B cell (primary cell): Measurements from ENCODE around the gene OLFML1. TPM values are rescaled to one million over a fixed set of nuclear protein-coding genes. Genes with fewer than 3 reads are reported as not detected.

ENCODE experiments used
- ATAC-seq: fragments of 200-7000 bp; cut with Tn5 transposase; one replicate; pipeline ENCODE4 v1.10.0; 2021; ENCODE audit warnings: low read depth, mild to moderate bottlenecking, moderate number of reproducible peaks, moderate library complexity
- CTCF ChIA-PET: fragments of 350-600 bp; sonication (Branson Sonifier 250); formaldehyde crosslinking; loops from one replicate; lab custom pipeline; 2021; ENCODE audit warnings: antibody characterized with exemption, inconsistent platforms; lab: Charles Lee
- POLR2A ChIA-PET: fragments of 350-600 bp; sonication (Branson Sonifier 250); formaldehyde crosslinking; loops from one replicate; lab custom pipeline; 2021; ENCODE audit warnings: antibody characterized with exemption; lab: Charles Lee
- DNase-seq: peaks from one replicate; pipeline ENCODE4 v3.0.0; 2013
- H2AFZ ChIP-seq: 2 replicates; pipeline ENCODE4 v1.6.1; 2012; ENCODE audit warnings: mild to moderate bottlenecking, low read depth, low read length; ENCODE audit not compliant: insufficient read depth, poor library complexity, severe bottlenecking
- H3K27ac ChIP-seq, 2 donors: 1 replicate in 1 of 2; 2 replicates in 1 of 2; pipeline ENCODE4 v1.5.1; 2012 to 2013; ENCODE audit warnings: low read length in 2 of 2, mild to moderate bottlenecking in 2 of 2, moderate library complexity in 1 of 2
- H3K27me3 ChIP-seq, 4 experiments: fragments of 200-600 bp in 1 of 4; sonication (generic) in 1 of 4; replicated peaks in 1 of 4; 1 replicate in 2 of 4; 2 replicates in 2 of 4; pipeline versions ENCODE4 v1.6.1 to v1.7.0; 2013 to 2016; ENCODE audit warnings: low read length in 3 of 4, mild to moderate bottlenecking in 2 of 4, mixed read lengths in 1 of 4, moderate library complexity in 1 of 4; ENCODE audit not compliant: insufficient read depth in 4 of 4, control insufficient read depth in 3 of 4; ENCODE audit errors: control extremely low read depth in 1 of 4
- H3K36me3 ChIP-seq, 2 experiments: replicated peaks in 1 of 2; 1 replicate in 1 of 2; 2 replicates in 1 of 2; pipeline versions ENCODE4 v1.6.1 to v1.7.1; 2013; ENCODE audit warnings: low read length in 1 of 2; ENCODE audit not compliant: insufficient read depth in 2 of 2, control insufficient read depth in 1 of 2; ENCODE audit errors: control extremely low read depth in 1 of 2, extremely low read depth in 1 of 2
- H3K4me1 ChIP-seq, 2 donors: fragments of 200-600 bp in 1 of 2; sonication (generic) in 1 of 2; 1 replicate in 1 of 2; 2 replicates in 1 of 2; pipeline versions ENCODE4 v1.5.1 to v1.6.1; 2013 to 2017; ENCODE audit warnings: low read length in 2 of 2; ENCODE audit not compliant: control insufficient read depth in 2 of 2, insufficient read depth in 2 of 2
- H3K4me2 ChIP-seq: replicated peaks from 2 replicates; pipeline ENCODE3; 2012; ENCODE audit warnings: mild to moderate bottlenecking, low read depth, low read length; ENCODE audit not compliant: poor library complexity, severe bottlenecking
- H3K4me3 ChIP-seq, 5 experiments: fragments of 200-600 bp in 1 of 5; sonication (generic) in 1 of 5; 1 replicate in 3 of 5; 2 replicates in 2 of 5; pipeline versions ENCODE4 v1.5.1 to v1.7.0; 2011 to 2016; ENCODE audit warnings: low read length in 4 of 5, mild to moderate bottlenecking in 4 of 5, low read depth in 2 of 5, control low read depth in 1 of 5, moderate library complexity in 1 of 5; ENCODE audit not compliant: insufficient read depth in 1 of 5; ENCODE audit errors: control extremely low read depth in 1 of 5, extremely low read depth in 1 of 5
- H3K79me2 ChIP-seq: fragments of 200-600 bp; sonication (generic); one replicate; pipeline ENCODE4 v1.6.0; 2016; ENCODE audit warnings: low read length; ENCODE audit not compliant: control insufficient read depth, insufficient read depth
- H3K9ac ChIP-seq: fragments of 200-600 bp; sonication (generic); 2 replicates; pipeline ENCODE4 v1.6.1; 2017; ENCODE audit warnings: mild to moderate bottlenecking, low read length, moderate library complexity
- H3K9me3 ChIP-seq, 3 donors: one replicate each; pipeline versions ENCODE4 v1.6.1 to v1.7.1; 2013; ENCODE audit warnings: low read length in 2 of 3; ENCODE audit not compliant: control insufficient read depth in 2 of 3, insufficient read depth in 1 of 3; ENCODE audit errors: control extremely low read depth in 1 of 3
- H4K20me1 ChIP-seq: 2 replicates; pipeline ENCODE4 v1.6.0; 2012; ENCODE audit warnings: mild to moderate bottlenecking, low read length; ENCODE audit not compliant: insufficient read depth, control insufficient read depth, poor library complexity, severe bottlenecking
- H3K27ac Mint-ChIP-seq: one replicate; pipeline ENCODE4 v1.8.0; 2021; ENCODE audit warnings: mixed read lengths
- H3K27me3 Mint-ChIP-seq: one replicate; pipeline ENCODE4 v1.8.0; 2021; ENCODE audit warnings: mixed read lengths
- H3K4me1 Mint-ChIP-seq: one replicate; pipeline ENCODE4 v1.8.0; 2021; ENCODE audit warnings: mixed read lengths
- H3K4me3 Mint-ChIP-seq: one replicate; pipeline ENCODE4 v1.8.0; 2021; ENCODE audit warnings: mixed read lengths
- H3K9me3 Mint-ChIP-seq: one replicate; pipeline ENCODE4 v1.8.0; 2022; ENCODE audit warnings: mixed read lengths; ENCODE audit not compliant: insufficient read depth
- CTCF ChIP-seq: fragments of 200-600 bp; IDR thresholded peaks from one replicate; pipeline ENCODE4 v1.8.0; 2022; ENCODE audit warnings: antibody characterized with exemption, mild to moderate bottlenecking
- EZH2 ChIP-seq: IDR thresholded peaks from 2 replicates; pipeline ENCODE4 v1.6.1; 2012; ENCODE audit warnings: borderline replicate concordance, low read depth, mild to moderate bottlenecking, moderate library complexity, low read length; ENCODE audit not compliant: insufficient read depth, poor library complexity, severe bottlenecking
- WGBS: methylation state at CpG from one replicate; pipeline ENCODE4 v1.1.5; 2013; ENCODE audit warnings: missing lambda C conversion rate; ENCODE audit not compliant: insufficient coverage; 5-methylcytosine and 5-hydroxymethylcytosine counted together
- intact Hi-C: fragments of 100-400 bp; cut with micrococcal nuclease; formaldehyde crosslinking; loops from one replicate; pipeline ENCODE4 v1.10.0; 2022
- polyA plus RNA-seq: library from polyadenylated mRNA; depleted of rRNA; stranded (reverse); fragments of >200 nt; gene quantifications from 2 replicates; pipeline ENCODE4 v1.2.3, GENCODE V29; 2012
- total RNA-seq, 2 donors: library from RNA; stranded (reverse); fragments of 120-200 nt in 1 of 2; gene quantifications; 1 replicate in 1 of 2; 2 replicates in 1 of 2; pipeline versions ENCODE4 v1.2.3 to v1.2.4, GENCODE V29; 2013 to 2022

OLFML1 gene
- total and polyA plus RNA-seq, 2 donors (not counting 1 experiment from before 2014, with no cell fraction given) = not detected

- H3K4me3 ChIP-seq = no peak overlapping the region
- TF ChIP-seq CTCF (no peak), EZH2 (no peak)
- WGBS = 20% methylated on average over 4 of the region's 4 CpGs
- peak; percentile 83 for ATAC-seq
- DNase-seq = peak; percentile 82
- peaks cover 66% of the 10 kb centered on the region for H3K4me1 Mint-ChIP-seq
- H3K9me3 ChIP-seq = no peaks in the 10 kb centered on the region
- H3K27me3 ChIP-seq = no peaks in the 10 kb centered on the region
- H2AFZ ChIP-seq = no peak overlapping the region
- peak overlapping the region; percentile 5 for H3K9ac ChIP-seq
- H3K79me2 ChIP-seq = peaks cover 9% of the 10 kb centered on the region
- POLR2A ChIA-PET = interaction anchor here (1.0 to 1.6 kb wide), 3 partner anchors 16 to 24 kb away, joined by 3 to 13 read pairs (median 7); partner anchors contain the start of gene PPFIBP2
- H3K9me3 Mint-ChIP-seq = no peaks in the 10 kb centered on the region
- CTCF ChIA-PET = interaction anchor here (0.6 to 3.9 kb wide), 9 partner anchors 10 to 749 kb away, joined by 3 to 33 read pairs (median 4); partner anchors contain the start of genes OLFML1 and PPFIBP2
- H4K20me1 ChIP-seq = no peaks in the 10 kb centered on the region
- H3K27ac ChIP-seq = peak overlapping the region; percentile 79 to 90
- peak overlapping the region; percentile 55 for H3K4me2 ChIP-seq
- intact Hi-C loops = loop anchor here (1.0 to 5.0 kb wide), 5 partner anchors 16 to 1259 kb away; partner anchors contain the start of gene CNGA4
- peak overlapping the region; percentile 94 for H3K27ac Mint-ChIP-seq
- peaks cover 67 to 73% of the 10 kb centered on the region in 2 donors for H3K4me1 ChIP-seq
- H3K27me3 Mint-ChIP-seq = no peaks in the 10 kb centered on the region
- H3K4me3 Mint-ChIP-seq = peak overlapping the region; percentile 76
- no peaks in the 10 kb centered on the region for H3K36me3 ChIP-seq
Observed at GRCh38 chr11:7495882-7496551, 10.7 kb downstream of the OLFML1 start.

GRCh38 chr11:7498193-7498592 lies 12.9 kb downstream of the OLFML1 start:
- Histone ChIP-seq H3K27ac (peak overlapping the region; percentile 50 to 90), H3K27me3 (no peaks in the 10 kb centered on the region), H3K4me2 (peak overlapping the region; percentile 38), H3K4me3 (peak overlapping the region in 1 of 5 experiments; percentile 15), H3K9me3 (no peaks in the 10 kb centered on the region), H3K79me2 (peaks cover 3% of the 10 kb centered on the region), H3K36me3 (peaks cover 0 to 5% of the 10 kb centered on the region in 2 experiments), H3K4me1 (peaks cover 52 to 62% of the 10 kb centered on the region in 2 donors), H2AFZ (peak overlapping the region; percentile 20), H3K9ac (no peak overlapping the region), H4K20me1 (no peaks in the 10 kb centered on the region)
- intact Hi-C loops = loop anchor here (5.0 kb wide), 2 partner anchors 56 to 1261 kb away; partner anchors contain the start of gene CNGA4
- TF ChIP-seq CTCF (no peak), EZH2 (no peak)
- Mint-ChIP-seq H3K27ac (peak overlapping the region; percentile 83), H3K4me1 (peaks cover 53% of the 10 kb centered on the region), H3K9me3 (no peaks in the 10 kb centered on the region), H3K4me3 (peak overlapping the region; percentile 75), H3K27me3 (no peaks in the 10 kb centered on the region)
- ChIA-PET CTCF (interaction anchor here (0.7 to 3.9 kb wide), 2 partner anchors 10 to 14 kb away, joined by 3 to 33 read pairs; partner anchors contain the start of gene PPFIBP2), POLR2A (no interaction called here)
- WGBS = 0% methylated on average over 2 of the region's 4 CpGs
- peak; percentile 45 for DNase-seq
- ATAC-seq = no peak
